D721Med (cell line): ENCODE data around the gene ZBTB7C.

Experiments
- DNase-seq: peaks from one replicate; pipeline ENCODE4 v3.0.0; 2011; ENCODE audit warnings: low spot score; ENCODE audit not compliant: insufficient read length
- FAIRE-seq: peaks from 2 replicates; lab custom pipeline; 2011; peaks lifted over from hg19 to GRCh38; lab: Jason Lieb, UNC
- CTCF ChIP-seq: IDR thresholded peaks from 2 replicates; pipeline ENCODE4 v1.5.1; 2012; ENCODE audit warnings: mild to moderate bottlenecking, control low read depth; ENCODE audit not compliant: insufficient read depth; ENCODE audit errors: missing control alignments

Gene ZBTB7C

DNA sequence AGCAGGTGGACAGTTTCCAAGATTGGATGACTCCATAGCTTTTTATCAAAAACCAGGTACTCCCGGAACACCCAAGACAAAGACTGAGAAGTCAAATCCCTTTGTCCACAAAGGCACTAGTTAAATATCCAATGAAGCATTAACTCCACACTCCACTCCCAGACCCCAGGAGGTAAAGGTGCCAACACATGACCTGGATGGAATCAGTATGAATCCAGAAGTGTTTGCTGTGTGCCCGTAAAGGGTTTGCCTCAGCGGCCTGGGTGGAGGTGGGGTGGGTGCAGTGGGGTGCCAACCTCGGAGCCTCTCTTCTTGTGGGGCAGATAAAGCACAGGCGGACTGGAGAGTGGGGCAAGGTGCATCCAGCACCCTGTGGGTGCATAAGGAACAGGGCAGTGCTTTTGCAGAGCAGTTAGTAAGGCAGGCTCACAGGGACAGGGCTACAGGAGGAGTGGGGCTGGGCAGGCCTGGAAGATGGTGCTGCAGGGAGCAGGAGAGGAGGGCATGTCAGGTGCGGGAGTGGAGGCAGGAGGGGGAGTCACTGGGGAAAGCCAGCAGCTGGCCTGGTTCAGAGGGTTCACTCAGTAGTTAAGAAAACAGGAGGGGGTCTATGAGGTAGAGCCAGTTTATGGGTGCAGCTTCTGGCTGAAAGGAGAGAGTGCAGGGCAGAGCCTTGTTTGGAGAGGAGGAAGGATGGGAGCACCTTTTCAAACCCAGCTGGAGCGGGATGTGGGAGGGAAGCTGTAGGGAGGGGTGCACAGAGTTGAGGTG is 270.3 kb downstream of the ZBTB7C start:
- no peak for DNase-seq
- FAIRE-seq = no peak
- TF ChIP-seq CTCF = no peak

- no peak for TF ChIP-seq CTCF
- FAIRE-seq = no peak
- no peak for DNase-seq
These were observed 271.0 kb downstream of the ZBTB7C start for GRCh38 chr18:48138210-48138609.

GRCh38 chr18:48137374-48138081 is 271.7 kb downstream of the ZBTB7C start:
- DNase-seq (no peak), FAIRE-seq (no peak)
- no peak for TF ChIP-seq CTCF

DNA sequence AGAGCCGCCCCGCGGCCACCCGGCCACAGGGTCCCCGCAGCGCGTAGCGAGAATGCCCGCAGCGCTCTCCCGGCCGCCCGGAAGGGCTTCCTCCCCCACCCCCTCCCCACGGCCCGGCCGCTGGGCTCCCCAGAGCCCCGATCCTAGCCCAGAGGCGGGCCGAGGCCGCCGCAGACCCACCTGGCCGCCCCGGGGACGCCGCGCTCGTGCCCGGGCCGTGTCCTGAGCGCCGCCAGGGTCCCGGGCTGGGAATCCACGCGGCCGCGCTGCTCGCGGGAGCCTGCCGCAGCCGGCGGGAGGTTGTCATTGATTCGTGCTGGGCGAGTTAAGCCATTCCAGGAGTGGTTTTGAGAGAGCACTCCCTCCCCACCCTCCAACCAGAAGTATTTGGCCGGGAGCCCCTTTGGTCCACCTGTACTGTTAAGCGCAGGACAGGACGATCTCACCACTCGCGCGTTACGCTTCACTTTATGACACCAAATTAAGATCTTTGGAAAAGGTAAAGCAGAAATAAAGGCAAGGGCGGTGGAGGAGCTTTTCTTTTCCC is 272.3 kb downstream of the ZBTB7C start:
- no peak for TF ChIP-seq CTCF
- FAIRE-seq (no peak), DNase-seq (peak; percentile 59)

GRCh38 chr18:48136051-48136826 is 272.9 kb downstream of the ZBTB7C start:
- FAIRE-seq = no peak
- peak; percentile 51 for DNase-seq
- no peak for TF ChIP-seq CTCF

GRCh38 chr18:48135436-48135966 is 273.7 kb downstream of the ZBTB7C start:
- no peak for FAIRE-seq
- no peak for DNase-seq

More at GRCh38 chr18:48135436-48135966, 273.7 kb downstream of the ZBTB7C start:
- no peak for TF ChIP-seq CTCF
